GM10266 (cell line): ENCODE data around the gene GDF10.

Experiments used
- DNase-seq: peaks from one replicate; pipeline ENCODE4 v3.0.0; 2012; ENCODE audit errors: extremely low spot score
- CTCF ChIP-seq: IDR thresholded peaks from 2 replicates; pipeline ENCODE4 v1.5.1; 2012; ENCODE audit warnings: mild to moderate bottlenecking, low read depth; ENCODE audit not compliant: control insufficient read depth, insufficient read depth; ENCODE audit errors: missing control alignments

GDF10 gene

GRCh38 chr10:47339759-47340607, 40.0 kb downstream of the GDF10 start:
- no peak for TF ChIP-seq CTCF
- DNase-seq = no peak

GRCh38 chr10:47340608-47341170, 40.7 kb downstream of the GDF10 start:
- peak; percentile 83 for DNase-seq

DNA sequence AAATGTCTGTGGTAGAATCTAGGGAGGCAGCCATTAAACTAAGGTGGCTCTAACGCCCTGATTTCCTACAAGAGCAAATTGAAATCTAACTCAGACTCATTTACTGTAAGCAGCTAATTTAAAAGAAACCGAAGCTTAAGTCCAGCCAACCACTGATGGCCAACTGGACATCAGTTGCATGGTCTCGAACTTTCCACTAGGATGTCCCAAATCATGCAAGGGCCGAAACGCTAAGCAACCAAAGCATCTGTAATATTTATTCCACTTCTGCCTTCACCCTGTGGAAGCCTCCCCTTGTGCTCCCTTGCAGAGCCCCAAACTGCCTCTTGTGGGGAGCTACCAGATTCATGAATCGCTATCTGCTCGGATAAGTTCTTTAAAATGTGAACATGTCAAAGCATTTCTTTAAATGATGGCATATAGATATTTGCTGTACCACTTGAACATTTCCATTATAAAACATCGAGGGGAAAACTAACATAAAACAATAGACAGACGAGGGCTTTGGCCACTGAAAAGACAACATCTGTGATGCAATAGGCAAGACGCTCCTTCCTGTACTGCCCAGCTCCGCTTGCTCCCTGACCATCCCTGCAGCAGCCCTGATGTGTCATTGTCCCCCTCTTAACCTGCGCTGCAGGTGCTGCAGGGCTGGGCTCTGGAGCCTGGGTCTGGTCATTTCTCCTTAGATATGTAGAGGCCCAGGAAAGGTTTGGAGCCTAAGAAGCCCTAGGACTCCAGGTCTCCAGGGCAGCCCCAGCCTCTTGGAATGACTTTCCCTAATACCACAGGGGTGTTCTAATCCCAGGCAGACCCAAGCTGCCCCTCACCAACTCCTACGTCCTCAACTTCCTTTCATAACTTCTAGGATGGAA, 45.2 kb downstream of the GDF10 start:
- DNase-seq = no peak
- TF ChIP-seq CTCF = no peak

More at GRCh38 chr10:47340608-47341170, 40.7 kb downstream of the GDF10 start:
- TF ChIP-seq CTCF = peak; percentile 94

GRCh38 chr10:47346581-47347302, 46.7 kb downstream of the GDF10 start:
- TF ChIP-seq CTCF = no peak

GRCh38 chr10:47347303-47347675, 47.3 kb downstream of the GDF10 start:
- no peak for TF ChIP-seq CTCF
- DNase-seq = no peak

More at GRCh38 chr10:47346581-47347302, 46.7 kb downstream of the GDF10 start:
- no peak for DNase-seq

- no peak for DNase-seq
- TF ChIP-seq CTCF = no peak
These were observed 48.2 kb downstream of the GDF10 start, which contains the start of gene RBP3 for GRCh38 chr10:47348138-47348651. TSS of gene RBP3 (plus strand) at chr10:47348363. CDS start at chr10:47348485, 122 bp downstream.
